Transverse colon (tissue), 4 donors: ENCODE measurements around the gene OR10G7. TPM values are rescaled to one million over a fixed set of nuclear protein-coding genes. Genes with fewer than 3 reads are reported as not detected.

Experiments used
- DNase-seq: peaks from one replicate; pipeline ENCODE4 v3.0.0-alpha.2; 2019
- H3K27ac ChIP-seq, 4 donors: fragments of 200-600 bp; sonication (generic); 2 replicates each; pipeline ENCODE4 v1.5.1; 2016 to 2018; ENCODE audit warnings: inconsistent platforms in 4 of 4
- H3K27me3 ChIP-seq: fragments of 200-600 bp; sonication (generic); 2 replicates; pipeline ENCODE4 v1.5.1; 2017; ENCODE audit warnings: inconsistent platforms
- H3K36me3 ChIP-seq, 4 donors: fragments of 200-600 bp; sonication (generic); 2 replicates each; pipeline ENCODE4 v1.5.1; 2017 to 2019; ENCODE audit warnings: inconsistent platforms in 4 of 4
- H3K4me1 ChIP-seq, 4 donors: fragments of 200-600 bp; sonication (generic); 2 replicates each; pipeline ENCODE4 v1.5.1; 2017 to 2020; ENCODE audit warnings: inconsistent platforms in 4 of 4
- H3K4me3 ChIP-seq, 4 donors: fragments of 200-600 bp; sonication (generic); 1 replicate in 1 of 4; 2 replicates in 3 of 4; pipeline versions ENCODE4 v1.5.1 to v1.6.1; 2017 to 2019; ENCODE audit warnings: inconsistent platforms in 4 of 4
- H3K9me3 ChIP-seq, 2 donors: fragments of 200-600 bp; sonication (generic); 2 replicates each; pipeline ENCODE4 v1.5.1; 2017 to 2019; ENCODE audit warnings: inconsistent platforms in 2 of 2
- CTCF ChIP-seq, 5 experiments: fragments of 200-600 bp in 3 of 5; fragments of 450-650 bp in 2 of 5; sonication (generic) in 3 of 5; IDR thresholded peaks; 1 replicate in 2 of 5; 2 replicates in 3 of 5; pipeline ENCODE4 v1.5.1; 2016 to 2017; ENCODE audit warnings: antibody characterized with exemption in 5 of 5, inconsistent platforms in 3 of 5, mild to moderate bottlenecking in 2 of 5, moderate library complexity in 1 of 5
- EP300 ChIP-seq: sonication (generic); formaldehyde crosslinking; IDR thresholded peaks from one replicate; pipeline ENCODE4 v1.6.1; 2017; ENCODE audit warnings: antibody characterized with exemption, low read depth
- POLR2A ChIP-seq: fragments of 450-650 bp; IDR thresholded peaks from one replicate; pipeline ENCODE4 v1.6.1; 2016; ENCODE audit warnings: antibody characterized with exemption, mild to moderate bottlenecking, moderate library complexity
- POLR2AphosphoS5 ChIP-seq, 3 donors: sonication (generic); formaldehyde crosslinking; IDR thresholded peaks; one replicate each; pipeline ENCODE4 v1.6.1; 2016; ENCODE audit warnings: antibody characterized with exemption in 3 of 3
- WGBS, 2 donors: methylation state at CpG; one replicate each; pipeline ENCODE4 v1.1.5; 2018; ENCODE audit warnings: low coverage in 1 of 2; 5-methylcytosine and 5-hydroxymethylcytosine counted together
- in situ Hi-C, 4 donors: fragments of 200-750 bp; cut with MboI; loops; one replicate each; pipeline versions ENCODE4 v1.15.0 to v1.15.1; 2017; ENCODE audit warnings: low sequenced_read_pairs in 3 of 4, low pct_ligation_motif_present in 1 of 4, low pct_unique_long_range_greater_than_20kb in 1 of 4
- intact Hi-C: fragments of 100-400 bp; cut with DNase I; formaldehyde crosslinking; loops from one replicate; pipeline ENCODE4 v1.15.1; 2023; ENCODE audit warnings: low total_unique reads
- total RNA-seq, 4 donors: library from RNA; depleted of rRNA; stranded (reverse); fragments of >200 nt; gene quantifications; one replicate each; pipeline ENCODE4 v1.1.0, GENCODE V29; 2016

Gene OR10G7
- total RNA-seq, 4 donors from 2014 or later, result not detected

GRCh38 chr11:124072147-124072546 is 31.0 kb upstream of the OR10G7 start:
- Histone ChIP-seq H3K36me3 (no peaks in the 10 kb centered on the region), H3K4me3 (no peak overlapping the region), H3K9me3 (no peaks in the 10 kb centered on the region), H3K27ac (no peak overlapping the region), H3K4me1 (peaks cover 0 to 27% (median 2%) of the 10 kb centered on the region in 4 donors), H3K27me3 (peaks cover 19% of the 10 kb centered on the region)
- TF ChIP-seq POLR2A (no peak), POLR2AphosphoS5 (IDR thresholded peaks at IDR 0.05) (no peak), CTCF (IDR thresholded peaks at IDR 0.05) (no peak), EP300 (no peak)
- no peak for DNase-seq
- intact Hi-C loops (loop anchor here (10.0 kb wide), 1 partner anchor 513 kb away; no protein-coding TSS in a partner anchor), in situ Hi-C loops (loop anchor here in 3 of 4 donors (10.0 to 25.0 kb wide), 2 partner anchors 123 to 515 kb away; no protein-coding TSS in a partner anchor)
- WGBS, 2 donors, result 78 to 93% methylated on average over 3 to 8 of the region's 8 CpGs

DNA sequence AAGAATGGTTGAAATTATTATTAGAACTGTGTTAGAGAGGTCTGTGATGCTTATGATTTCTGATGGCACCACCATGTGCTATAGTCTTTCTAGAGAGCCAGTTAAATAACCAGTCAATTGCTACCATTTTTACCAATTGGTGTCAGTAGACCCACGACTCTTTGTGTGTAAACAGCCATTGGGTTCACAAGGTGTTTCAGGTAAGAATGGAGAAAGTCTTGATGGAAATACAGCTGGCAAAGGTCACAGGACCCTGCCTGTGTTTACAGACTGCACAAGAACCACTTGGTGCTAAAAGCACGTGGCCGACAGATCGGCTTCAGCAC is 30.5 kb upstream of the OR10G7 start:
- H3K27ac ChIP-seq, result no peak overlapping the region
- intact Hi-C loops, result loop anchor here (10.0 kb wide), 1 partner anchor 513 kb away; no protein-coding TSS in a partner anchor
- peaks cover 0 to 24% (median 2%) of the 10 kb centered on the region in 4 donors for H3K4me1 ChIP-seq
- whole genome bisulfite sequencing, 2 donors, result 48 to 77% methylated on average over 3 to 4 of the region's 4 CpGs
- in situ Hi-C loops, result loop anchor here in 3 of 4 donors (10.0 to 25.0 kb wide), 2 partner anchors 123 to 516 kb away; no protein-coding TSS in a partner anchor
- H3K4me3 ChIP-seq, result no peak overlapping the region
- TF ChIP-seq CTCF (IDR thresholded peaks at IDR 0.05) (no peak), POLR2AphosphoS5 (IDR thresholded peaks at IDR 0.05) (no peak), EP300 (no peak)
- no peak for DNase-seq
- peaks cover 20% of the 10 kb centered on the region for H3K27me3 ChIP-seq
- no peaks in the 10 kb centered on the region for H3K36me3 ChIP-seq
- no peaks in the 10 kb centered on the region for H3K9me3 ChIP-seq

DNA sequence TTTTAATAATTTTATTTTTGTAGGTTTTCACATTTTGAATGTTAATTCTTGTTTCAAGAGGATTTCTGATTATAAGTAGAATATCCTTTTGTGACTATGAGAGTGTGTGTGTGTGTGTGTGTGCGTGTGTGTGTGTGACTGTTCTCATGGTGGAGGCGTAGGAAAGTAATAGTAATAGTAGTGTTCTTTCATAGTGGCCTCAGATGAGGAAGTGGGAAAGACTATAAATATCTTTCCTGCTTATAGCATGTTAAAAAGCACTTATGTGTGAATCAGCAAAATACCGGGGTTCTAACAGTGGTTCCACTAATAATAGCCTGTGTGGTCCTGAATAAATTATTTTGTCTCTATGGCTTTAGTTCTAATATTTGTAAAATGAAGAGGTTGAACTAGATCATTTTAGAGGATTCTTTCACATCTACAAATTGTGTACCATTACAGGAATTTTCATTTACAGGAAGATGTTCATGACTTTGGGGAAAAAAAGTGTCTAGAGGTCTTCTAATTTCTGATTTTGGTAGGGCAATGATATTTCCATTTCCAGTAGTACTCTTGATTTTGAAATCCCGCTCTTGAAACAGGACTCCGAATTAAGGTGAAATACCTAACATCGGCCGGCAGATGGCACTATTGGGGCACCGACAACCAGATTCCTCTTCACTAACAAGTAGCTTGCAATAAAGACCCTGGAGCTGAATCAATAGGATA is 29.9 kb upstream of the OR10G7 start:
- DNase-seq, result peak; percentile 72
- peaks cover 0 to 19% (median 2%) of the 10 kb centered on the region in 4 donors for H3K4me1 ChIP-seq
- peaks cover 20% of the 10 kb centered on the region for H3K27me3 ChIP-seq
- intact Hi-C loops (loop anchor here (10.0 kb wide), 1 partner anchor 514 kb away; no protein-coding TSS in a partner anchor), in situ Hi-C loops (loop anchor here in 3 of 4 donors (10.0 to 25.0 kb wide), 2 partner anchors 124 to 516 kb away; no protein-coding TSS in a partner anchor)
- TF ChIP-seq CTCF (IDR thresholded peaks at IDR 0.05) (peak; percentile 63 to 82 (median 78)), EP300 (no peak)
- no peaks in the 10 kb centered on the region for H3K9me3 ChIP-seq
- H3K4me3 ChIP-seq, result no peak overlapping the region
- WGBS, 2 donors, result 5% methylated on average over 8 of the region's 8 CpGs
- no peak overlapping the region for H3K27ac ChIP-seq
- H3K36me3 ChIP-seq, result no peaks in the 10 kb centered on the region

- intact Hi-C loops, result loop anchor here (10.0 kb wide), 1 partner anchor 515 kb away; no protein-coding TSS in a partner anchor
- DNase-seq, result peak; percentile 36
- WGBS, 2 donors, result 68 to 100% methylated on average over 1 to 28 of the region's 28 CpGs
- TF ChIP-seq CTCF (IDR thresholded peaks at IDR 0.05) (peak in 4 of 5 experiments; percentile 31 to 46 (median 38)), POLR2A (no peak)
- peaks cover 20% of the 10 kb centered on the region for H3K27me3 ChIP-seq
- H3K4me1 ChIP-seq, result peaks cover 0 to 13% (median 0%) of the 10 kb centered on the region in 4 donors
- in situ Hi-C loops, result loop anchor here in 3 of 4 donors (10.0 to 25.0 kb wide), 2 partner anchors 125 to 518 kb away; no protein-coding TSS in a partner anchor
- H3K4me3 ChIP-seq, result peak overlapping the region in 1 of 4 donors; percentile 34
- H3K27ac ChIP-seq, result no peak overlapping the region
- no peaks in the 10 kb centered on the region for H3K36me3 ChIP-seq
- H3K9me3 ChIP-seq, result no peaks in the 10 kb centered on the region
These were observed 28.6 kb upstream of the OR10G7 start for GRCh38 chr11:124069429-124070401.
